Measurements from ENCODE around the gene AOC2.
"Not testable (repeated sequence)": the region's sequence is repeated elsewhere in the genome, so short reads cannot be mapped to it uniquely, and the experiment has no call there.

AOC2 gene

GRCh38 chr17:42853968-42854790, 9.8 kb downstream of the AOC2 start:
- no peak for TF ChIP-seq CTCF (IDR thresholded peaks at IDR 0.05; ENCODE audit: control insufficient read depth, insufficient read depth, low read depth, low read length, missing control alignments)
- no peak for DNase-seq (ENCODE audit: low read depth)
- H3K4me3 ChIP-seq (ENCODE audit: control insufficient read depth, low read depth, low read length), result no peak overlapping the region

- no peak for TF ChIP-seq CTCF (IDR thresholded peaks at IDR 0.05; ENCODE audit: control insufficient read depth, insufficient read depth, low read depth, low read length, missing control alignments)
- no peak for DNase-seq (ENCODE audit: low read depth)
- no peak overlapping the region for H3K4me3 ChIP-seq (ENCODE audit: control insufficient read depth, low read depth, low read length)
These were observed 10.7 kb downstream of the AOC2 start for GRCh38 chr17:42855048-42855596.

GRCh38 chr17:42856093-42856492, 11.7 kb downstream of the AOC2 start:
- H3K4me3 ChIP-seq (ENCODE audit: control insufficient read depth, low read depth, low read length); DNase-seq (ENCODE audit: low read depth): not testable (repeated sequence)

GRCh38 chr17:42856516-42856915, 12.1 kb downstream of the AOC2 start:
- not testable (repeated sequence) for H3K4me3 ChIP-seq (ENCODE audit: control insufficient read depth, low read depth, low read length); DNase-seq (ENCODE audit: low read depth)

GRCh38 chr17:42857389-42857788, 13.0 kb downstream of the AOC2 start:
- DNase-seq (ENCODE audit: low read depth), result no peak
- no peak for TF ChIP-seq CTCF (IDR thresholded peaks at IDR 0.05; ENCODE audit: control insufficient read depth, insufficient read depth, low read depth, low read length, missing control alignments)
- no peak overlapping the region for H3K4me3 ChIP-seq (ENCODE audit: control insufficient read depth, low read depth, low read length)

- no peak for DNase-seq (ENCODE audit: low read depth)
- no peak for TF ChIP-seq CTCF (IDR thresholded peaks at IDR 0.05; ENCODE audit: control insufficient read depth, insufficient read depth, low read depth, low read length, missing control alignments)
- H3K4me3 ChIP-seq (ENCODE audit: control insufficient read depth, low read depth, low read length), result no peak overlapping the region
These were observed 21.3 kb downstream of the AOC2 start for GRCh38 chr17:42865638-42866094.

GRCh38 chr17:42866216-42866615, 21.8 kb downstream of the AOC2 start:
- no peak for TF ChIP-seq CTCF (IDR thresholded peaks at IDR 0.05; ENCODE audit: control insufficient read depth, insufficient read depth, low read depth, low read length, missing control alignments)
- DNase-seq (ENCODE audit: low read depth), result no peak
- no peak overlapping the region for H3K4me3 ChIP-seq (ENCODE audit: control insufficient read depth, low read depth, low read length)
